OCI-LY1 (cell line): Measurements from ENCODE around the gene GOLGA8B.

Source experiments
- CTCF ChIP-seq: fragments of 200-600 bp; sonication (generic), shearing (Covaris generic); IDR thresholded peaks from 2 replicates; pipeline ENCODE4 v1.5.1; 2017; ENCODE audit warnings: mild to moderate bottlenecking, antibody characterized with exemption, low read length, moderate library complexity, mixed read lengths
- EZH2 ChIP-seq: fragments of 200-600 bp; sonication (generic), shearing (Covaris generic); IDR thresholded peaks from 2 replicates; pipeline ENCODE4 v1.8.0; 2017; ENCODE audit warnings: borderline replicate concordance, mixed run types, mild to moderate bottlenecking, antibody characterized with exemption, low read length, moderate library complexity, mixed read lengths

- no peak for TF ChIP-seq CTCF
- no peak for TF ChIP-seq EZH2
Measured at GRCh38 chr15:34594361-34594760, 10.9 kb upstream of the GOLGA8B start.
